Ishikawa (cell line): ENCODE data around the gene MAFB.

ENCODE experiments used
- CEBPB ChIP-seq: IDR thresholded peaks from 2 replicates; pipeline ENCODE4 v1.6.1; 2012
- CREB1 ChIP-seq: IDR thresholded peaks from 2 replicates; pipeline ENCODE4 v1.6.1; 2012; ENCODE audit warnings: low read depth
- EGR1 ChIP-seq: IDR thresholded peaks from 2 replicates; pipeline ENCODE4 v1.6.1; 2012
- EP300 ChIP-seq: IDR thresholded peaks from 2 replicates; pipeline ENCODE4 v1.6.1; 2012; ENCODE audit warnings: borderline replicate concordance
- FOXM1 ChIP-seq: IDR thresholded peaks from 2 replicates; pipeline ENCODE4 v1.6.1; 2012; ENCODE audit warnings: low read depth, borderline replicate concordance
- NFIC ChIP-seq: IDR thresholded peaks from 2 replicates; pipeline ENCODE4 v1.6.1; 2012
- RAD21 ChIP-seq: IDR thresholded peaks from 2 replicates; pipeline ENCODE4 v1.6.1; 2012; ENCODE audit warnings: low read depth
- TAF1 ChIP-seq: IDR thresholded peaks from 2 replicates; pipeline ENCODE4 v1.6.1; 2012; ENCODE audit warnings: low read depth, mild to moderate bottlenecking
- TCF12 ChIP-seq: IDR thresholded peaks from 2 replicates; pipeline ENCODE4 v1.6.1; 2012; ENCODE audit warnings: low read depth
- TEAD4 ChIP-seq: IDR thresholded peaks from 2 replicates; pipeline ENCODE4 v1.6.1; 2012
- YY1 ChIP-seq: IDR thresholded peaks from 2 replicates; pipeline ENCODE4 v1.6.1; 2012; ENCODE audit warnings: low read depth
- ZBTB7A ChIP-seq: IDR thresholded peaks from 2 replicates; pipeline ENCODE4 v1.6.1; 2012; ENCODE audit warnings: low read depth
- TF ChIP-seq, protein P1 (sequence below): IDR thresholded peaks from 2 replicates; pipeline ENCODE4 v1.6.1; 2012
- TF ChIP-seq, protein P2 (sequence below): IDR thresholded peaks from 2 replicates; pipeline ENCODE4 v1.6.1; 2012; ENCODE audit warnings: low read depth, mild to moderate bottlenecking
- TF ChIP-seq, protein P3 (sequence below): IDR thresholded peaks from 2 replicates; pipeline ENCODE4 v1.6.1; 2012

The MAFB gene

DNA sequence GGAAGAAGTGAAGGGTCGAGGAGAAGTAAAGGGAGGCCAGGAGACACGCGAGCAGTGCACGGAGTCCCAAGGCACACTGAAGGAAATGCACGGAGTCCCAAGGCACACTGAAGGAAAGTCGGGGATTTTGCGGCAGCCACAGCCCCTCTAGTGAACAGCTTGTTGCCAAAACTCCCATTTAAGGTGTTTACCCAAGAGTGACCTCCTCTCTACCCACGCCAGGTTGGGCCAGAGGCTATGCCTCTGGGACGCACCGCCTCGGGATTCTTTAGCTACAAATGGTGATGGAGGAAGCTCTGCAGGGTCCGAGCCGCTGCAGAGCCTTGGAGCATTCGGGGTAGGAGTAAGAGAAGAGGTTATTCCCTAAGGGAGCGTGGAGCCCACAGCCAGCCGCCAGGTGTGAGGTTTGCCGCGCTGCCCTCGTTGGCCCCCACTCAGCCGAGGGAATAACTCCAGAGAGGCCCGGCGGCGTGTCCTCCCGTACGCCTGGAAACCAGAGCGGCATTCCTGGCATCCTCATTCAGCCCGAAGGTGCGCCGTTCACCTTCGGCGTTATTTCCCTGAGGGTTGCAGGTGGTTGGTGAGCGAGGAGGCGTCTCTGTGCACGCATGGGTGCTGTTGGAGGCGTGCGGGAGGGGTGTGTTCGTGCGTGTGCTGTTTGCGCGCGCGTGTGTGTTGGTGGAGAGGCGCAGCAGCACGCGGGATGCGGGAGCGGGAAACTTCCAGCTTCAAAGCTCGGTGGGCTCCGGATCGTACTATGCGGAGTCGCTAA lies 3.4 kb upstream of the MAFB start:
- TF ChIP-seq EP300 = no peak
- no peak for TF ChIP-seq TAF1
- no peak for TF ChIP-seq YY1
- TF ChIP-seq TEAD4 = no peak
- TF ChIP-seq CEBPB = no peak
- no peak for TF ChIP-seq TCF12
- TF ChIP-seq RAD21 = no peak
- TF ChIP-seq, protein P1, sequence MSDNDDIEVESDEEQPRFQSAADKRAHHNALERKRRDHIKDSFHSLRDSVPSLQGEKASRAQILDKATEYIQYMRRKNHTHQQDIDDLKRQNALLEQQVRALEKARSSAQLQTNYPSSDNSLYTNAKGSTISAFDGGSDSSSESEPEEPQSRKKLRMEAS = no peak
- TF ChIP-seq EGR1 = no peak
- TF ChIP-seq FOXM1 = no peak
- TF ChIP-seq, protein P2, sequence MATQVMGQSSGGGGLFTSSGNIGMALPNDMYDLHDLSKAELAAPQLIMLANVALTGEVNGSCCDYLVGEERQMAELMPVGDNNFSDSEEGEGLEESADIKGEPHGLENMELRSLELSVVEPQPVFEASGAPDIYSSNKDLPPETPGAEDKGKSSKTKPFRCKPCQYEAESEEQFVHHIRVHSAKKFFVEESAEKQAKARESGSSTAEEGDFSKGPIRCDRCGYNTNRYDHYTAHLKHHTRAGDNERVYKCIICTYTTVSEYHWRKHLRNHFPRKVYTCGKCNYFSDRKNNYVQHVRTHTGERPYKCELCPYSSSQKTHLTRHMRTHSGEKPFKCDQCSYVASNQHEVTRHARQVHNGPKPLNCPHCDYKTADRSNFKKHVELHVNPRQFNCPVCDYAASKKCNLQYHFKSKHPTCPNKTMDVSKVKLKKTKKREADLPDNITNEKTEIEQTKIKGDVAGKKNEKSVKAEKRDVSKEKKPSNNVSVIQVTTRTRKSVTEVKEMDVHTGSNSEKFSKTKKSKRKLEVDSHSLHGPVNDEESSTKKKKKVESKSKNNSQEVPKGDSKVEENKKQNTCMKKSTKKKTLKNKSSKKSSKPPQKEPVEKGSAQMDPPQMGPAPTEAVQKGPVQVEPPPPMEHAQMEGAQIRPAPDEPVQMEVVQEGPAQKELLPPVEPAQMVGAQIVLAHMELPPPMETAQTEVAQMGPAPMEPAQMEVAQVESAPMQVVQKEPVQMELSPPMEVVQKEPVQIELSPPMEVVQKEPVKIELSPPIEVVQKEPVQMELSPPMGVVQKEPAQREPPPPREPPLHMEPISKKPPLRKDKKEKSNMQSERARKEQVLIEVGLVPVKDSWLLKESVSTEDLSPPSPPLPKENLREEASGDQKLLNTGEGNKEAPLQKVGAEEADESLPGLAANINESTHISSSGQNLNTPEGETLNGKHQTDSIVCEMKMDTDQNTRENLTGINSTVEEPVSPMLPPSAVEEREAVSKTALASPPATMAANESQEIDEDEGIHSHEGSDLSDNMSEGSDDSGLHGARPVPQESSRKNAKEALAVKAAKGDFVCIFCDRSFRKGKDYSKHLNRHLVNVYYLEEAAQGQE = no peak
- TF ChIP-seq, protein P3, sequence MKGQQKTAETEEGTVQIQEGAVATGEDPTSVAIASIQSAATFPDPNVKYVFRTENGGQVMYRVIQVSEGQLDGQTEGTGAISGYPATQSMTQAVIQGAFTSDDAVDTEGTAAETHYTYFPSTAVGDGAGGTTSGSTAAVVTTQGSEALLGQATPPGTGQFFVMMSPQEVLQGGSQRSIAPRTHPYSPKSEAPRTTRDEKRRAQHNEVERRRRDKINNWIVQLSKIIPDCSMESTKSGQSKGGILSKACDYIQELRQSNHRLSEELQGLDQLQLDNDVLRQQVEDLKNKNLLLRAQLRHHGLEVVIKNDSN = no peak
- no peak for TF ChIP-seq CREB1
- TF ChIP-seq NFIC = no peak
- no peak for TF ChIP-seq ZBTB7A

DNA sequence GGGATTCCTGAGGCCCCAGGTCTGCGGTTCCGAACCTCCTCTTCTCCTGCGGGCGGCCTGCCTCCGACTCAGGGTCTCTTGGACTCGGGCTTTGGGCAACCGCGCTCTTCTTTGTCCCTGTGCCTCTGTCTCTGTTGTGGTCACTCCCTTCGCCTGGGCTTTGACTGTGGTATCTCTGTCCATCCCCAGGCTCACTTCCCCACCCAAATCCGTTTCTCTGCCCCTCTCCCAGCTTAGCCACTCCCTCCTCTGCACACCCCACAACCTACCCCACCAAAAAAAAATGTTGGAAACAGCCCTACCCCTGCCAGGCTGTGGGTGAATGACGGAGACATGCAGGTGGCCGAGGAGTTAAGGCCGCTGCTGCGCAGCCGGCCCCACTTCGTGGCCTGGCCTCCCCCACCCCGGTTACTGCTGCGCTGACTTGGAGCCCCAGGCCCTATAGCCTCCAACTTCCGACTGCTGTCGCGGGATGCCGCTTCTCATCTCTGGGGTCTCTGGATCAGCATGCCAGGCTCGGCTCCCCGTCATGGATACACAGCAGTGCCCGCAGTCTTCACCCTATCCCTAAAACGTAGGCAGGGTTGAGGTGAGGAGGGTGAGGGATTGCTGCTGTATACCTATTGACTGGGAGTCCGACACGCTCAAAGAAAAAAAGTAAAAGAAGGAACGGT lies 2.7 kb upstream of the MAFB start:
- no peak for TF ChIP-seq TCF12
- TF ChIP-seq ZBTB7A = no peak
- no peak for TF ChIP-seq YY1

DNA sequence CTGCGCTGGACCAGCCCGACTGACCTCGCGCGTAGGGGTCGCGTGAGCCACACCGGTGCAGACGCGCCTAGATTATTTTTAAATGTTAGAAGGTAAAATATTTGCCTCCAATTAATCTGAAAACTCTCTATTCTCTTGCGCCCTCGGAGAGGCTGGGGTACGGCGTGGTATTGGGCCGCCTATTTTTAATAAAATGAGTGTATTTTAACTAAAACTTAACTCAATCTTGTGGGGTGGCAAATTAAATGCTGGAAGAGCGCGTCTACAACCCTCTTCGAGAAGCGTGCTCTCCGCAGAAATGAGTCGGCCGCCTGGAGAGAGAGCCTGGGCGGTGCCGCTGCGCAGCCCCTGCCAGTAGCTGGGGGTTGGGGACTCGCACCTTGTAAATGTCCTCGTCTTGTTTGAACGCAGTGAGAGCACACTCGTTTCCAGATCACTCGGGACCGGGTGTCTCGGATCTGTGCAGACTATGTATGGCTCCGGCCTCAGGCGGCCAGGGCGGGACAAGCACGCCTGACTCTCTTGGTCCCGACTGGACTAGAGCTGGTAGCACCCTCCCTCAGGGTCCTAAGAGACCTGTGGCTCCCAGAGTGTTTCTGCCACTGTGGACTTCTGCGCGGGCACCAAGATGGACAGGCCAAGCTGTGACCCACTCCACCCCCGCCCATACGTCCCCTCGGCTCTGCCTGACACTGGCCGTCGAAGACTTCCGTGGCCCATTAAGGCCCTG lies 2.0 kb upstream of the MAFB start:
- TF ChIP-seq TAF1 (no peak), EGR1 (no peak), RAD21 (no peak), EP300 (no peak), YY1 (no peak), FOXM1 (no peak), NFIC (no peak), CEBPB (no peak), CREB1 (no peak), ZBTB7A (no peak), TCF12 (no peak), TEAD4 (no peak)
- TF ChIP-seq, protein P2 = no peak
- TF ChIP-seq, protein P3 = no peak
- TF ChIP-seq, protein P1 = no peak

DNA sequence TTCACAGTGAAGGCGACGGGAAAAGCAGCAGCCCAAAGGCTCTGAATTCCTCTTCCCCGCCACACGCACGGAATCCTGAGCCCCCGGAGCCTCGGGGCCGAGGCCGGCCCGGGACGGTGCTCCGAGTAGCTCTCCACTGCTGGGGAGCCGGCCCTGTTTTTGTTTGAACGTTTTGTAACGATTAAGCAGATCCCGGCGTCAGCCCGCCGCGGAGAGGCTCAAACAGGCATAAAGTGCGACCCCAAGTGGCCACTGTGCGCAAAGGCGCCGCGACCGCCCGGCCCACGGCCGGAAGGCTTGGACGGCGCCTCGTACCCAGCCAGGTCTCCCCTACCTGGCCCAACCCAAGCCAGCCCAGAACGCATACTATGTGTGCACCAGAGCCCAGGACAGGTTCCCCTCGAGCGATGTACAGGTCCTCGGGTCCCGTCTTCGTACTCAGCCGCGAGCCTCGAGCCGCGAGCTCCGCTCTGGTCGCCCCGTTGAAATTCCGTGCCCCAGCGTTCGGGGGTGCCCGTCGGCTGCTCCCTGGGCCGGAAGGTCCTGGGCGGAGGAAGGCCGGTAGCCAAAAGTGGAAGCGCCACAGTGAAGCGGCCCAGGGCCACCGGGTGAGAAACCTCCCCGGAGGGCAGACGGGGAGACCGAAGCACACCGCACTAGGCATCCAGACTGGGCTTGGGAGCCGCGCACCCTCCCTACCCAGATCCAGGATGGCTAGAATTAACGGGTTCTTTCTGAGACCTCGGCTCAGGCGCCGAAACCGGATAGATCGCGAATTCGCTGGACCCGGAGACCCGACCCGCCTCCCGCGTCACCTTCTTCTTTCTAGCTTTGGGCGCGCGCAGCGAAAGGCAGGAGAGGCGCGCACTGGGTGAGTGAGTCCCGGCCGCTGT lies 1.2 kb upstream of the MAFB start:
- no peak for TF ChIP-seq CREB1
- no peak for TF ChIP-seq TEAD4
- TF ChIP-seq EP300 = no peak
- TF ChIP-seq RAD21 = peak; percentile 79
- no peak for TF ChIP-seq NFIC
- TF ChIP-seq EGR1 = no peak
- TF ChIP-seq, protein P2 = no peak
- TF ChIP-seq FOXM1 = peak; percentile 77; the same call in 1 of the 2 replicates
- TF ChIP-seq ZBTB7A = no peak
